GM19463 (cell line): ENCODE results near the gene MTMR11.
"Not testable (repeated sequence)": the region's sequence is repeated elsewhere in the genome, so short reads cannot be mapped to it uniquely, and the experiment has no call there.

Source experiments
- ATAC-seq: cut with Tn5 transposase; IDR thresholded peaks from one replicate; pipeline ENCODE4 v1.9.1; 2021; ENCODE audit warnings: mild to moderate bottlenecking, moderate library complexity; ENCODE audit not compliant: unreplicated experiment

Gene MTMR11

GRCh38 chr1:149903836-149904491 is 32.7 kb downstream of the MTMR11 start:
- ATAC-seq, result no peak

DNA sequence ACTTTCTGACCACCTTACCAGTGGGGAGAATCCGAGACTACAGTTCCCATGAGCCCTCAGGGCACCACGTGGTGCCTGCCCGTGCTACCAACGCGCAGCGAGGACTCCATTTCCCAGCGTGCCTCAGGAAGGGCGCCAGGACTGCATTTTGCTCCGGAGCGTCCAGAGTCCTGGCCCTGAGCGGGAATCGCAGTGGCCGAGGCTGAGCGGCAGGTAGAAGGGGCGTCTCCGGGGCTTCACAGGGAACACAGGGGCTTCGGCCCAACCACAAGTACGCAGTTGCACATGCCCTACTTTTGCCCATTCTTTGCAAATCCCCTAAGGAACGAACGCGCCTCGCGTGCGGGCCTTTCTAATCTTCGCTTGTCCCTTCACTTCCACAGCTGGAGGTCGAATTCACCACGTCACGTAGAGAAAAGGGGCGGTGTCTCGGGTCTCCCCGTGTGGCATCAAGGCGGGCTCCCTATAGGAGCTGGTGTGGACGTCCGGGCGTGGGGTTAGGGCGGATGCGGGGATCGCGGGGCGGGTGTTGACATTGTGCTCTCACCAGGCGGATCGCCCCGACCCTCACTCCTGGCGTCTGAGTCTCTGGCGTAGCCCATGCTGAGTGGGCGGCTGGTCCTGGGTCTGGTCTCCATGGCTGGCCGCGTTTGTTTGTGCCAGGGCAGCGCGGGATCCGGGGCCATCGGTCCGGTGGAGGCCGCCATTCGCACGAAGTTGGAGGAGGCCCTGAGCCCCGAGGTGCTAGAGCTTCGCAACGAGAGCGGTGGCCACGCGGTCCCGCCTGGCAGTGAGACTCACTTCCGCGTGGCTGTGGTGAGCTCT is 37.0 kb downstream of the MTMR11 start, which contains the start of gene BOLA1:
TSS of gene BOLA1 (plus strand) at position 109 of the 825 bp plus-strand sequence. CDS start at position 601, 492 bp downstream.
- ATAC-seq, result peak; percentile 97

DNA sequence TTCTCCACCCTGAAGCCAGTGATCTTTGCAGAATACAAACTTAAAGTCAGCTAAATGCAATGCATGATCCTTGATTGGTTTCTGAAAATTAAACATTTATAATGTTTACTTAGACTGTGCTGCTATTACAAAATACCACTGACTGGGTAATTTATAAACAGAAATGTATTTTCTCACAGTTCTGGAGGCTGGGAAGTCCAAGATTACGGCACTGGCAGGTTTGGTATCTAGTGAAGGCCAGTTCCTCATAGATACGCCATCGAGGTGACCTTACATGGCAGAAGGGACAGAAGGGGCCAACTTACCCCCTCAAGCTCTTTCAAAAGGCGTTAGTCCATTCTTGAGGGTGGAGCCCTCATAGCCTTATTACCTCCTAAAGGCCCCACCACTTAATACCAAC is 40.1 kb downstream of the MTMR11 start:
- no peak for ATAC-seq

GRCh38 chr1:149888999-149889289 is 47.7 kb downstream of the MTMR11 start:
- ATAC-seq, result no peak

GRCh38 chr1:149888247-149888998 is 48.3 kb downstream of the MTMR11 start:
- ATAC-seq, result peak; percentile 14

DNA sequence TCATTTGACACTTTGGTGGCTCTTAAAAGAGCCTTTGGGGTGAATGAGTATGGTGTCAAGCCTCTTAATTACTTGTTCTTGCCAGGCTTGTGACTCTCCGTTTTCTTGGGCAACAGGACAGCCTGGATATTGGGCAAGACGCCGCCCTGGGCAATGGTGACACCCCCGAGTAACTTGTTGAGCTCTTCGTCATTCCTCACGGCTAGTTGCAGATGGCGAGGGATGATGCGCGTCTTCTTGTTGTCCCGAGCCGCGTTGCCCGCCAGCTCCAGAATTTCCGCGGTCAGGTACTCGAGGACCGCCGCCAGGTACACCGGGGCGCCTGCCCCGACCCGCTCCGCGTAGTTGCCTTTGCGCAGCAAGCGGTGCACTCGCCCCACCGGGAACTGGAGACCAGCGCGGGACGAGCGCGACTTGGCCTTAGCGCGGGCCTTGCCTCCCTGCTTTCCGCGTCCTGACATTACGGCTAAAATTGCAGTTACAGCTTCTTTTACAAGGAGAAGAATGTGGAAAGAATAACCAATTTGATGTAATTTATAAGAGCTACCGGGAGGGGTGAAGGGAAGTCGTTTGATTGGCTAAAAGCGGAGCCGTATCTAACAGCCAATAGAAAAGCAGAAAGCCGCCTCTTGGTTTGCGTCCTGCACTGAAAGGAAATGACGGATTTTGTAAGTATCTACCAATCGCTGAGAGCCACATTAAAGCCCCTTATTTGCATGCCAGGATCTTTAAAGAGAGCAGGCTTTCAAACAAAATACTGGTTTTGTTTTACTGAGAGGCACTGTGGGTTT is 49.0 kb downstream of the MTMR11 start:
- ATAC-seq, result peak; percentile 40

GRCh38 chr1:149887196-149887455 is 49.6 kb downstream of the MTMR11 start:
- not testable (repeated sequence) for ATAC-seq

DNA sequence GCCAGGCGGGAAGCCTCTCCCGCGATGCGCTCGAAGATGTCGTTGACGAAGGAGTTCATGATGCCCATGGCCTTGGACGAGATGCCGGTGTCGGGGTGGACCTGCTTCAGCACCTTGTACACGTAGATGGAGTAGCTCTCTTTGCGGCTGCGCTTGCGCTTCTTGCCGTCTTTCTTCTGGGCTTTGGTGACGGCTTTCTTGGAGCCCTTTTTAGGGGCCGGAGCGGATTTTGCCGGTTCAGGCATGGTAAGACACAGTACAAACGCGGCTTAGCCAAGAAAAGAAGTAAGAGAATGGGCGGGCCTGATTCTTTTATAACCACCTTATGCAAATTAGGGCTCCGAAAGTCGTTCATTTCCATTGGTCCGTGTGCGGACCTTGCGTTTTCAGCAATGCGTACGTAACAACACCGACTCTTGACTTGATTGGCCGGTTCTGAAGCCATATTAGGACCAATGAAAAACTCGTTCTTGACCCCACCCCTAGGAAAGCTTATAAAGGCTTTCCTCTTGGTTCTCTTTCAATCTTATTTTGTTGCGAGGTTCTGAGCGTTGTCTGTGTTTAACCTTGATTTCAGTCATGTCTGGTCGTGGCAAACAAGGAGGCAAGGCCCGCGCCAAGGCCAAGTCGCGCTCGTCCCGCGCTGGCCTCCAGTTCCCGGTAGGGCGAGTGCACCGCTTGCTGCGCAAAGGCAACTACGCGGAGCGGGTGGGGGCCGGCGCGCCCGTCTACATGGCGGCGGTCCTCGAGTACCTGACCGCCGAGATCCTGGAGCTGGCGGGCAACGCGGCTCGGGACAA is 50.1 kb downstream of the MTMR11 start:
- ATAC-seq, result peak; percentile 54

DNA sequence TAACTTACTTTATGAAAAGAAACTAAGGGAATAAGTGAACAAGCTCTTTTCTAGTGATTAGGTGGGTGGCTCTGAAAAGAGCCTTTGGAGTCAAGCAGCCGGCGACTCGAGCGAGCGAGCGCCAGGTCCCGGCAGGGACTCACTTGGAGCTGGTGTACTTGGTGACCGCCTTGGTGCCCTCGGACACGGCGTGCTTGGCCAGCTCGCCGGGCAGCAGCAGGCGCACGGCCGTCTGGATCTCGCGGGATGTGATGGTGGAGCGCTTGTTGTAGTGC is 50.6 kb downstream of the MTMR11 start:
- not testable (repeated sequence) for ATAC-seq

DNA sequence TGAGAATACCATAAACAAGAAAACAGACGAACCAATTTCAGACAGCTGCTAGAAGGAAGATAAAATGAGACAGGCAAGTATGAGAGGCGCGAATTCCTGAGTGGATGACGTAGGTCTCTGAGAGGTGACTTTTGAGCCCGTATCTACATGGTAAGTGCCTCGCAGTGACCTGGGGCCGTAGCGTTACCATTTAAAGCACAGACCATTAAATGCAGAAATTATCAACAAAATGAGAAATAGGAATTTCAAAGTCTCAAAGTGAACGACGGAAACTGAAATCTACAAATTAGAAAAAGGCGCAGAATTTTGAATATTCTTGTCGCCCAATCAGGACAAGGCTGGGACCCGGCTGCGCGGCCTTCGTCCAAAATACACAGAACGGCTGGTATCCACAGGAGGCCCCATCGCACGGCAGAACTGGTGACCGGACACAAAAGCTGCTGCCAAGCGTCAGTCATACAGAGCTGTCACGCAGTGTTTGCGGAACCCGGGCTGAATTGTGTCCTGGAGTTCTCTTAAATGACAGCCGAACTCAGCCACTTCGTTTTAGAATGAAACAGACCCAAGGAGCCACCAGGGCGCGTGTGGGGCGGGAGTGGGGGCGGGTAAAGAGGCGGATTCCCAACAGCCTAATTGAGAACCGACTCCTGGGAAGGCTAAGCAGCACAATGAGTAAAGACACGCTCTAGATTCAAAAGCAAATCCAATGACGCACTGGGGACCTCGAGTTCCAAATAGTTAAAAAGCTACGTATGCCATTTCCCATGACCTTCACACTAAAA is 51.1 kb downstream of the MTMR11 start:
- no peak for ATAC-seq

DNA sequence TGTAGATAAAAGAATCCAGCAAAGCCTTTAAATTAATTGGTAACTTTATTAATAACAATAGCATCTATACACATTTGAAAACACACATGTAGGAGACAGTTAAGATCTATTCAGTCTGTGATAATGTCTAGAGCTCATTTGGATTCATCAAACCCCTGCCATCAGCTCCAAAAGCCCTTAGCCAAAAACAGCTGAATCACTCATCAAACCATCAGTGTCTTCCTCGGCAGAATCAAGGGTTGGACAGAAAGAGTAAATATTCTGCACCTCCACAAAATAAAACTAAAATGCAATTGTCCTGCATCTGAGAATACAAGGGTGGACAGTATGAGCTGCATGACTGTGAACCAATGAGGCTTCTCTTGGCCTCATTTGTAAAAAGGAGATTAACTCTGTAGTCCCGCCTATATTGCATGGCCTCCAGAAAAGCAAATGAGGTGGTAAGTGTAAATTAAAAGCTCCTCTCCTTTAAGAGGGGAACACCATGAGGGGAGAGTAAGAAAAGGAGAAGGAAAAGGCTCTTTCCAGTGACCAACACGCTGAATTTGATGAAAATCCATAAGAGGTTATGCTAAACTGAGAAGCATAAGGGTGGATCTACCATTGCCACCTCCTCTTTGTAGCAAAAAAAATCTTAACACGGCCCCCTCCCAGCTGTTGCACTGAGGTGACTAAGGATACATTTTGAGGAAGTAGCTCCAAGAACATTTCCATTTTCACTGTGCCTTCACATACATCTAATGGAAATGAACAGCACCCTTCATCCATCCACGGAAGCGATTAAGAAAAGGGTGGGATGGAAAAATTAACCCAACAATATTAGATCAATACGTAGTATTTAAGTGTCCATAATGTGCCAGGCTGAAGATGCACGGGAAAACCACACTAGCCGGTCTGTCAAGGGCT is 52.0 kb downstream of the MTMR11 start:
- ATAC-seq, result no peak

GRCh38 chr1:149883598-149884247 is 53.0 kb downstream of the MTMR11 start:
- ATAC-seq, result no peak

- ATAC-seq, result no peak
Measured at GRCh38 chr1:149881876-149882275, 54.8 kb downstream of the MTMR11 start.

DNA sequence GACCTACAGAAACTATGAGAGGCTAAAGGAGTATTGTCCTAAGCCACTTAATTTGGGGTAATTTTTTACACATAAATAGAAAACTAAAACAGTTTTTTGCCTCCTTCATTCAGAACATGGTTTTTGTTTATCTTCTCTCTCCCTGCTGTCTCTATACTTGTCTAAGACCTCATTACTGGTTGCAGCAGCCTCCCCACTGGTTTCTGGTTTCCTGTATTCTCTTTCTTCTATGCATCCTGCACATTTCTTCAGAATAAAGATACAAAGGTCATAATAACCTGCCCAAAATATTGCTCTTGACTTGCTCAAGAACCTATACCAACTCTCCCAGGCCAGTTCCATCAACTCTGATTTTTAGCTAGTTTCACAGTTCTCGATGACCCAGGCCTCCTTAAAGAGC is 57.1 kb downstream of the MTMR11 start:
- no peak for ATAC-seq
